Stimulated activated CD4-positive, alpha-beta T cell treated with anti-CD3 and anti-CD28 coated beads, Interleukin-12 subunit alpha, Interleukin-12 subunit beta, amount 100 ng/mL, for 24 hours (primary cell): ENCODE measurements around the gene CFAP161.
"Not testable (repeated sequence)": the region's sequence is repeated elsewhere in the genome, so short reads cannot be mapped to it uniquely, and the experiment has no call there.

ENCODE experiments used
- DNase-seq, 2 experiments: peaks; one replicate each; pipeline ENCODE4 v3.0.0-alpha.2; 2020; ENCODE audit warnings: low read depth in 2 of 2

Gene CFAP161

DNA sequence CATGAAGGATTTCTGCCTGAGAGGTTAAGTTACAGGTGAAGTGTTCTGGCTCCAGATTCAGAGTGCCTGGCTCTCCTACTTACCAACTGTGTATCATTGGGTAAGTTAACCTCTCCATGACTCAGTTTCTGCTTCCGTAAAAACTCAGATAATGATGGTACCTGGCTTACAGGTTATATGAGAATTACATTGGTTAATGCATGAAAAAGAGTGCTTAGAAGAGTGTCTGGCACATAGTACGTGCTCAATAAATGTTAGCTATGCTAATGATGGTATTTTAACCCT is 23.8 kb downstream of the CFAP161 start:
- no peak for DNase-seq

DNA sequence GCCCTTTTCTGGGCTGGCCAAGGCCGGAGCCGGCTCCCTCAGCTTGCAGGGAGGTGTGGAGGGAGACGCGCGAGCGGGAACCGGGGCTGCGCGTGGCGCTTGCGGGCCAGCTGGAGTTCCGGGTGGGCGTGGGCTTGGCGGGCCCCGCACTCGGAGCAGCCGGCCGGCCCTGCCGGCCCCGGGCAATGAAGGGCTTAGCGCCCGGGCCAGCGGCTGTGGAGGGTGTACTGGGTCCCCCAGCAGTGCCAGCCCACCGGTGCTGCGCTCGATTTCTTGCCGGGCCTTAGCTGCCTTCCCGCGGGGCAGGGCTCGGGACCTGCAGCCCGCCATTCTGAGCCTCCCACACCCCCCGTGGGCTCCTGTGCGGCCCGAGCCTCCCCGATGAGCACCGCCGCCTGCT is 24.5 kb downstream of the CFAP161 start:
- DNase-seq, result not testable (repeated sequence)

DNA sequence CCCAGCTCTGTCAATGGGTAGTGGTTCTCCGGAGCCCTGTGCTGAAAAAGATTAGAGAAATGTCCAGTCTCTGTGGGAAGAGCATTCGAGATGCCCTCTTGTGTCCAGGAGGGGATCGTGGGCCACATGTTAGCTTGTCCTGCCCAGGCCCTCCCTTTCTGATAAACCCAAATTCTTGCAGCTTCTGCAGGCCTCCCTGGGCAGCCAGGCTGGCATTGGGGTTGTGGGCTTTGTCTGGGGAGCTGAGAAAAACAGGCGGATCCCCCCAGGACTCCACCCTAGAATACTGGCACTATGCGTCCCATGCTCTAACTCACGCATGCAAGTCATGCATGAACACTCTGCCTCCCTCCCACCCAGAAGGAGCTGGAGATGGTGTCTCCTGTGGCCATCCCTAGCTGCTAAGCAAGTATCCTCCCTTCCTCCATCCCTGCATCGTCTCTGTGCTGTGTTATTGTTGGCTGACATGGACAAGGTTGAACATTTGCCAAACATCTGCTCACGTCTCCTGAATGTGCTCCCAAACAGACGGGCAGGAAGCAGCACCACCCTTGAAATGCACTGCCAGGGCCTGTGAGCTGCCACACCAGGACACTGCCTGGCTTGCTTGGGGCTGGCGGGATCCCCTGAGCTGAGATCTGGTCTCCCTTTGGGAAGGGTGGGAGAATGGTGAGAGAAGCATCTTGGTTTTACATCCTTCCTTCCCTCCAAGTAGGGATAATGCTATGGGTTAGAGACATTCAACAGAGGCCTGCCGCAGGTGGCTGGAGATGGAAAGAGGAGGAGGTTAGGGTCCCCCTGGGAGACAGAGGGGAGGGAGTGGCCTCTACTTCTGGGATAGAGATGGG is 26.5 kb downstream of the CFAP161 start:
- no peak for DNase-seq

DNA sequence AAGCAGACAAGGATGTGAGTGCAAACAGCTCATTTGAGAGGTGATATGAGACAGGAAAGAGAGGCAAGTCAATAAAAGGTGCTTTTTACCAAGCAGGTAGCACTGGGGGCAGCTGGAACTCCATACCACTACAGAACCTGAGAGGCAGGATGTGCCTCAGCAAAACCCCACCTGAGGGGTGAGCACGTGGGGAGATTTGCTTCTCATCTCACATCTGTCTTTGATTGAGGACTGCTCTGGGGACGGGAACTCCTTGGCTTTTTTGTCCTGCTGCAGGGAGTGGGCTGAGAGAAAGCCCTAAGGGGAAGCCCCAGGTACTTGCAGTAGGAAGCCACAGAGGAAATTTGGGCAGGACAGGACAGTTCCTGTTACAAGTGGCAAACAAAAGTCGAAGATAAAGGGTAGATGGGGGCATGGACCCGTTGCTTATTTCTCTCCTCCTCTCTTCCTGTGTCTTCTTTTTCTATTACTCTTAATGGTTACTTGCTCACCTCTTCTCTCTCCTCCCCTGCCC is 27.1 kb downstream of the CFAP161 start:
- peak in 1 of 2 experiments; percentile 8 for DNase-seq

DNA sequence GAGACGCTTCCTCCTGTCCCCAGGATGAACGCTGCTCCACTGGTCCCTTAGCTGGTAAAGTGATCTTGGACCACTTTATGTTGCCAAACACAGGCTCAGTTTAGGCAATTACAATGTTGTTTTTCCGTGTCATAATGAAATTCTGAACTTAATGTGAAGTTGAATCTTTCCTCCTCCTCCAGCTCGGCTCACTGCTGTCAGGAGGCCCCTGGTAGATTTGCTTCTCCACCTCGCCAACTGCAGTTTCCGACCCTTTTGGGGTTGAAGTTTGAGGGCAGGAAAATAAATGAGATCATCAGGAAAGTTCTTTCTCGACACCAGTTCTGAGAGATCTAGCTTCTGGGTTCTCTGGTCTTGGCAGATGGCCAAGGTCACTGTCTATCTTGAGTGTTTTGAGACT is 27.8 kb downstream of the CFAP161 start:
- DNase-seq, result peak in 1 of 2 experiments; percentile 8

DNA sequence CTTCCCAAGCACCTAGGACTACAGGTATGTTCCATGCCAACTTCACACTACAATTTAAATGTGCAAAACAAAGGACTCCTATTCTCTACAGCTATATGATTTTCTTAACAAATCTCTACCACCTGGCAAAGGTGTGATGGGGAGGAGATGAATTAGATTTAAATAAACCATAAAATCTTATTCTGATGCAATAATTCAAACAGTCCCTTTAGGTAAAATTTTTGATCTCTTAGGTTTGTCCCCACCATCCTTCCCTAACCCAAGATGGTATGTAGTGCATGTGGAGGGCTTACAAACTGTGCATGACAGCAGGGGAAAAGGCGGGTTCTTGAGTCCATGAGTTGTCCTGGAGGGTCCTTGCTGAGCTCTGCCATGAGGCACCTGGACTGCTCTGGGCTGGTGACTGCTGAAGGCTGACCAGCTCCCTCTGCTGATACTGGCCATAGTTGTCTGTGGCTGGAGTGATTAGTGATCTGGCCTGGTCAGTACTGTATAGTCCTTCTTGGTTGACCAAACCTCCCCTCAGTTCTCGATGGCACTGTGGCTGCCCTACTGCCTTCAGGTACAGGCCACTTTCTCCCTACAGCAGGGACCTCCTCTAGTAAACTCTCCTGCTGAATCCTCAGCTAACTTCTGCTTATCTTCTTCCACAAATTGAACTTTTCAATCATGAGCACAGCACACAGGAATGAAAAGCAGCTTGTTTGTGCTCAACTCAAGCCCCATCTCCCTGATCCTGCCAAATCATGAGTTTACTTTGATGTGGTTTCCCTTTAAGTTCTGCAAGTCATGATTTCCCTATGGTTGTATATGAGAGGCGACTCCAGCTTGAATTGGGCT is 30.1 kb downstream of the CFAP161 start:
- DNase-seq, result no peak

DNA sequence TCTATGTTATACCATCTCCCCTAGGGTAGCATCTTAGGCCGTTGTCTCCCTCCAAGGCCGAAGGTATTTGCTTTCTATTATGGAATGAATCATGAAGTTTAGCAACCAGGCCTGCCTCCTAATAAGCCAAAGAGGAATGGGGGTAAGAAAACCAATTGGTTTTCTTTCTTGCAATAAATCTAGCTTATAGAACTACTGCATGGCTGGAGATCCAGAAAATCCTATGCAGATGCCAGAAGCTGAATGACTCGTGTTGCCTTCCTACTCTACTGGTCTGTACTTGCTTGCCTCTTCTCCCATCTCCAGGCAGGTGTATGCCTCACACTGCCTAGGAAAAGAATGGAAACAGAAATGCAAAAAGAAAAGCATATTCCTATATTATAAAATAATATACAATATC is 31.5 kb downstream of the CFAP161 start:
- no peak for DNase-seq

DNA sequence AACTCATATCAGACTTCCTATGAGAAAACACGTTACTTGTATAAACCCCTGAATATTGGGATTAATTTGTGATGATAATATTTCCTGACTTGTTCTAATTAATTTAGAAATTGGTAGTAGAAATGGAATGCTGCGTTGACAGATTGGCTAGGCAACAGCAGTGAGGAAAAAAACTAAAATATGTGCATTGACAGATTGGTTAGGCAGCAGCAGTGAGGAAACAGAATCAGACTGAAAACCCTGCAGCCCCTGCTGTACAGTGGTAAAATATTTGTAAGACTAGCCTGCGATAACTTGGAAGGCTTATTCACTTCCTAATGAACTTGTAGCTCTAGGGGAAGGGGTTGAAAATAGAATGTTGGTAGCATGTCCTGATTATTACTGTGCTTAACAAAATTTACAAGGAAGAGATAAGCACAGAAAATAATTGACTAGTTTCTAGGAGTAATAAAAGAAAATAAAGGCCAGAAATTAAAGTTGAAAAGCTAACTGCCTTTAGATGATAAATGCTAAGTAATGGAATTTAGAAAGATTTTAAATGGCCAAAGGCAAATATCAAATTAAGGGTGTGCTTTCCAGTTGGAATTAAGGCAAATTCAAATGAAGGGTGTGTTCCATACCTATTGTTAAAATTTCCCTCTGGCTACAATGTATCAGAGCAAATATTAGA is 32.7 kb downstream of the CFAP161 start:
- no peak for DNase-seq

DNA sequence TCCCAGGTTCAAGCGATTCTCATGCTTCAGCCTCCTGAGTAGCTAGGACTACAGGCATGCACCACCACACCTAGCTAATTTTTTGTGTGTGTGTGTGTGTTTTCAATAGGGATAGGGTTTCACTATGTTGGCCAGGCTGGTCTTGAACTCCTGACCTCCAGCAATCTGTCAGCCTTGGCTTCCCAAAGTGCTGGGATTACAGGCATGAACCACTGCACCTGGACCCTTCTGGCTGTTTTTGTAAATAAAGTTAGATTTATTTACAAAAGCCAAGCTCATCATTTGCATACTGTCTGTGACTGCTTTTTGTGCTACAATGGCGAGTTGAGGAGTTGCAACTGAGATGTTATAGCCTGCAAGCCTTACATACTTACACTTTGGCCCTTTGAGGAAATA is 34.1 kb downstream of the CFAP161 start:
- no peak for DNase-seq

DNA sequence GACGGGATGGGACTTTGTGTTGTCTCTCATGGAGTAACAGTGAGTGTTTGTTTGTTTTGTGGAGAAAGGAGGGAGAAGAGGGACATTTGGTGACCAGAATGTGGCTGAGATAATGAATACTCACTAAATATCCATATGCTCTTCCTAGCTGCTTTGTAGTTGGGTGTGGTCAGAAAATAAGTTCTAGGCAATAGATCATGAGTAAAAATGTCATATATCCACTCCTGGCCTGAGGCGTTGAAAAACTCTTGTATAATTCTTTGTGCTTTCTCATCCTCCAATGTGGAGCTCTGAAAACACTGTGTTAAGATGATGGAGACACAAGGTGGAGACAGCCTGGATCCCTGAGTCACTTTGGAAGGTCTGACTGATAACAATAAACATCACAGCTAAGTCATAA is 34.6 kb downstream of the CFAP161 start:
- no peak for DNase-seq

DNA sequence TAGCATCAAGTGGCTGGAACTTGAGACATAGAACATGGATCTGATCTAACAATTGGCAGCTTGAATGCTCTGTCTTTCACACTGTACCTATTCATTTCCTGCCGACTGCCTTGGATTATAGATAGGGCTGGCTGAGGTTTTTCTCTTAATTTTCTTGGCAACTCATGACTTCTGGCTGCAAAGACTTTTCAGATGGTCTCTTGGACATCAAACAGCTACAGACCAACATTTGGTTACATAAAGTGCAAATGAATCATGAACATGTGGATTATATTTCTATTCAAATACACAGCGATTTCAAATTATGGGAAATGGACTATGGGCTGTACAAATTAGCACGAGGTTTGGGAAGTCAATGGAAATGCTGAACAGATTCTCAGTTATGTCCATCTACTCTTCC is 36.4 kb downstream of the CFAP161 start:
- no peak for DNase-seq

DNA sequence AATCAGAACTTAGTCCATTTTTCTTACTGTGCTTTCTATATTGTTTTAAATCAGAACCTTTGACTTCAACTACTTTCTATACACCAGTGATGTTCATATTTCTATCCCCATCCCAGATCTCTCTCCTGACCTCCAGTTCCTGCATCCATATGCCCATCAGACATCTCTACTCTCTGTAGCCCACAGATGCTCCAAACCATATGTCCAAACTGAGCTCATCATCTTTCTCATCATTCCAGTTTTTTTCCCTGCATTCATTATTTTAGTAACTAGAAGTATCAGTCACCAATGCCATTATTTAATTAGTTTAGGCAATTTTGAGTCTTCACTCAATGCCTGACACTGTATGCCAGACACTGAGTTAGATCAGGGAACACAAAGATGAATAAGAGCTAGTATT is 37.2 kb downstream of the CFAP161 start:
- DNase-seq, result no peak

DNA sequence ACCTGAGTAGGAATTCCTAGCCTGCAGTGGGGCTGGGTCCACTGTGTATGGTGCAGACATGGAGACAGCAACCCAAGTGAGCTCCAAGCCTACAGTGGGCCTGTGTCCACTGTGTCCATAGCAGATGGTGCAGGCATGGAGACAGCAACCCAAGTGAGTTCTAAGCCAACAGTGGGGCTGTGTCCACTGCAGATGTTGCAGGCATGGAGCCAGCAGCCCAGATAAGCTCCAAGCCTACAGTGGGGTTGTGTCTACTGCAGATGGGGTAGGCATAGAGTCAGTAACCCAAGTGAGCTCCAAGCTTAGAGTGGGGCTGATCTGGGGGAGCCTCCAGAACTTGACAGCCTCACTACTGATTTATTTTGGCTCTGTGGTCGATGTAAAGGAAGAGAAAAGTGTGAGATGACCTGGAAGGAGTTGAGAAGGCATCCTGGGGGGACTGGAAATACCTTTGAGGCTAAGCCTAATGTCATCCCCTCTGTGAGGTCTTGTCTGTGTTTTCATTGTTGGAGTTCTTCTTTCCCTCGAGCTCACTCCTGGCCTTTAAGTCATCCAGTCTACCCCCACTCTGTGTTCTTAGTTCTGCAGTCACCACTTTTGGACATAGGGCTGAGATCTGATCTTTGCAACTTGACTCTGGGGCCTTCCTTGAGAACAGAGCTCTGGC is 40.2 kb downstream of the CFAP161 start:
- no peak for DNase-seq

DNA sequence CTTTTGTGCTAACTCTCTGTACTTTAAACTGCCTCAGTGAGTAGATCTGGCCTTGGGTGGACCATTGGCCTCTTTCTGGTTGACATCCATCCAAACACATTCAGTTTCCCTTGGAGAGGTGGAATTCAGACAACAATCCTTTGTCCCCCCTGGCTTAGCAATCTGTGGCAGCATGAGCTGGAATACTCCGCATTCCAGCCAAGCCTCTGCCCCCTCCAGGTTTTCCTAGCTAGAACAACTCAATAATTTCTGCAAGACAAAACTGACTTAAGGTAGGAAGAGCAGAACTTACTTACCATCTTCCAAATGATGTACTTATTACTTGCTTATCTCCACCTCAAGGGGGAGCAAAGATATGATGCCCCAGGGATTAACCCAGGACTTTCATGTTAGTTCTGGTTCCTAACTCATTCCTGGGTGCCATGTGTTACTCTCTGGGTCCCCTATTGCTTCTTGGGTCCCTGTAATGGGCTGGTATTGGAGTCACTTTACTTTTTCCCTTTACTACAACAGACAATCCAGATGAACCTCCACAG is 40.8 kb downstream of the CFAP161 start:
- DNase-seq, result no peak

DNA sequence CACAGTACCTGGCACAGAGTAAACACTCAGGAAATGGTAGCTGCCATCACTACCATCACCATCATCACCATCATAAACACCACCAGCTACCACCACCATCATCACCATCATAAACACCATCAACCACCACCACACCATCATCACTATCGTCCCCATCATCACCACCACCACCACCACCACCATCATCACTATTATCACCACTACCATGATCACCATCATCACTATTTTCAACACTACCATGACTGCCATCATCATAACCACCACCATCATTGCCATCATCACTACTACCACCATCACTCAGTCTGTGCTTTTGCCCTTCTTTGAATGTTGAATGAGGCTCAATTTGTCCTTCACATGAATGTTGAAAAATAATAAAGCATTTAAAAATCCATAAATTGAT is 41.4 kb downstream of the CFAP161 start:
- no peak for DNase-seq

DNA sequence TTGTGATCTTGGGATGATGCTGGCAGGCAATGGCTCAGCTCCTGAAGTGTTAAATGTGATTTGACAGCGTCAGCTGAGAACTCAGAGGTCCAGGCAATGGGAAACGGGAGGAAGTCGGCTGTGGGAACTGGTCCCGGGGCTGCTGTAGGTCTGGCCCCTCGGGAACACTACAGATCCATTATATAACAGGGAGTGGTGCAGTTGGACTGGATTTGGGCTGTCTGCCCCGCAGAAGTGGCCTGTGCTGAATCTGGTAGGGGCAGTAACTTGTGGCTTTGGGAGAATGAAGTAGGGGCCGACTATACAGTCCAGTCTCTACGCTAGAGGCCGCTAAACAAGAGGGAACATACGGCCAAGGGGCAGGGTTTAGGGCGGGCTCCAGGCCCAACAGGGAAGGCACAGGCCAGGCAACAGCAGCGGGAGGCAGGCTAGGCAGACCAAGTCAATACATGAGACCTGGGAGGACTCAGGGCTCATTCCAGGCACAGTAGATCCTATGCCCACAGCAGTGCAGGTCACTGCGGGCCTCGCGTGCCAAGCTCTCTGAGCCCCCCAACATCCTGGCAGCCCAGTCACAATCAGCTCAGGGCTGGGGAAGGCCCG is 42.3 kb downstream of the CFAP161 start:
- DNase-seq, result no peak

DNA sequence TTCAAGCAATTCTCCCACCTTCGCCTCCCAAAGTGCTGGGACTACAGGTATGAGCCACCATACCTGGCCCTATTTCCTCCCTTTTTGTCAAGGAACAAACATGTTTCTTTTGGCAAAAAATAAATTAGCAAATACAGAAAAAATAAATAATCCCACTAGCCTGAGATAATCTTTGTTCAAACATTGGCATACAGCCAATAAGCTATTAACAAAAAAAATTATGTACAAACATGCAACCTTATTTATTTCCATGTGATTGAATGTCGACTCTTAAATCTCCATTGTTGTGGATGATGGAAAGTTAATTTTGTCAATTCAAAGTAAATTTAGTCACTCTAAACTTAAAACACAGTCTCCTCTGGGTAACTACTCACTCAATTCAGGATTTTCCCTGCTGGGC is 44.3 kb downstream of the CFAP161 start:
- DNase-seq, result no peak

DNA sequence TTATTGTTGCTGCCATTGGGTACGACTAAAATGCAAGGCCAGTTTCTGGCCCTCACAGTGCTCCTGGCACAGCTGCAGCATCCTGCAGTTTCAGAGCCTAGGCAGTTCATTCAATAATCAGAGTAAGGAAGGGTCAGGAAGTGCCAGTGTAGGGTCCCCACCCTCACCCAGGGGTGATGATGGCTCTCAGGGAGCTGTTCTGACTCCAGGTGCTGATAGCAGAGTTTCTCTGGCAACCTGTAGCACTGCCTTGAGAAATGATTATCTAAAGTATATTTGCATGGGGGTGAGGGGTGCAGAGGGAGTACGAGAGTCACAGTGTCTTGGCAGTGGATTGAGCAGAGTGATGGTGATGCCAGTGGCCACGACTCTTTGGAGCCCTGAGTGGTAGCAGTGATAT is 47.1 kb downstream of the CFAP161 start:
- no peak for DNase-seq

DNA sequence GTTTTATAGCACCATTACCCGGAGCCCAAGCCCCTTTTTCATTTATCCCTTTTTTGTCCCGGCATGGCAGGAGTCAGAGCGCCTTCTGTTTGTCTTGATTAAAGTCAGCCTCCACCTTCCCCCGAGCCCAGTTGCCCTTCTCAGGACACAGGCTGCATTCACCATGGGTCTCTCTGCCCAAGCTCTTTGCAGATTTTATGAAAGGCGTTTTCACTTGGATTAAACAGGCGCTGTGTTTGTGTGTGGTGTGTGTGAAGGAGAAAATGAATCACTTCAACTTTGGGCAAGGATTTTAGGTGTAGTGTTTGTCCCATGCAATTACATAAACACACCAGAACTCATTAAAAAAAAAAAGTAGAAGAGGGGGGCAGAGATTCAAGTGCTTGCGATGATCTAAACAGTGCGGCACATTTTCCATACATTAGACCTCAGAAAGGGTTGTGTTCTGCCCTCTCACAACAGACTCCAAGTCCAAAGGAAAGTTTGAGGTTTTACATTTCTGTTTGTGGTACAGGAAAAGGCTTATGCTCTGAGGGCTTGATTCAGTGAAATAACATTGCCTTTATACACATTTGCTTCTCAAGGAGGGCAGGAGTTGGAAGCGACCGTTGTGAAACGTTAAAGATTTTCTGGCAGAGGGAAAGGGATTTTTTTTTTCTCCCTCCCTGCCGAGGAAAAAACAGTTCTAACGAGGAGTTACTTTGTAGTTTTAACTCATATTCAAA is 48.1 kb downstream of the CFAP161 start:
- no peak for DNase-seq

DNA sequence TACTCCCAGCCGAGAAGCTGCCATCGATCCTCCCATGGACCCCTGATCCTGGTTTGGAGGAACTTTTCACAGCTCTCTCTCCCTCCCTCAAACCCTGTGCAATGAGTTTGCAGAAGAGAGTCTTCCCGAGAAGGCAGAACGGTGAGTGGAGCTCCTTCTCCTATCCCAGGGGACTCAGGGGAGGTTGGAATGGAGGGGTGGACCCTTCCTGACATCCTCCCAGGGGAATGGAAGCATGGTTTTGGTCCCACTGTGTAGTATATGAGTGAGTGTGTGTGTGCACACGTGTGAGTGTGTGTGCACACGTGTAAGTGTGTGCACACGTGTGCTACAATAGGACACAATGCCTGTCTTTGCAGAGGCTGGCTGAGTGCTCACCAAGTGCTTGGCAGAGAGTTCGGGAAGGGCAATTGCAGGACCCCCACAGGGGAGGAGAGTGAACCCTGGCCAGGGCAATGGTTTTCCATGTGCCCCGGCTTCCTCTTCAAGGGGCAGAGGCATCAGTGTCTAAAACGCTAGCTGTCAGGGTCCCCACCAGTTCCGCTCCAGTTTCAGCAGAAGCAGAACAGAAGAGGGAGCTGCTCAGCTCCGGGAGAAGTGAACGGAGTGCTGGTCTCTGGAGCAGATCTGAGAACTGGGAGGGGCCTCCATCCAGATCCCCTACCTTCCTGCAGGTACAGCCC is 48.8 kb downstream of the CFAP161 start:
- no peak for DNase-seq
